Raji (cell line): Measurements from ENCODE around the gene TDO2.

Experiments
- POLR2A ChIP-seq: IDR thresholded peaks from 2 replicates; pipeline ENCODE4 v1.6.1; 2011; ENCODE audit warnings: low read depth, low read length, control low read depth; ENCODE audit not compliant: insufficient read depth

The TDO2 gene

GRCh38 chr4:155899891-155900290 lies 3.6 kb upstream of the TDO2 start:
- TF ChIP-seq POLR2A = no peak

- TF ChIP-seq POLR2A = no peak
Measured at GRCh38 chr4:155900381-155900780, 3.1 kb upstream of the TDO2 start.

DNA sequence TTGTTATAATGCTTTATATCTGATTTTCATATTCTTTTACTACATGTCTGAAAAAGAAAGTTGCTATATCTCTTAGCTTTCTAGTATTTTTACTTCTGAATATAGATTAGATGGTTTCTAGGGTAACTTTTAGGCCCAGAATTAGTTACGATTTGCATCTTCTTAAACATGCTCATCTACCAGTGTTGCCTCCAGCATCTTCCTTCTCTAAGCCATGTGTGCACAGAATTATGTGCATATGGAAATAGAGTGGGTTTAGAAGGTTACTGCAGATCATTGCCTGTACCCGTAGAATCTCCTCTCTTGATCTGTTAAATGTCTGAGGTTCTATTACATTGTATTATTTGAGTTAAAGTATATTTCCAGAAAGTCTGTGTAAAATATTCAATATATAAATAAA lies 2.5 kb upstream of the TDO2 start:
- TF ChIP-seq POLR2A = no peak

DNA sequence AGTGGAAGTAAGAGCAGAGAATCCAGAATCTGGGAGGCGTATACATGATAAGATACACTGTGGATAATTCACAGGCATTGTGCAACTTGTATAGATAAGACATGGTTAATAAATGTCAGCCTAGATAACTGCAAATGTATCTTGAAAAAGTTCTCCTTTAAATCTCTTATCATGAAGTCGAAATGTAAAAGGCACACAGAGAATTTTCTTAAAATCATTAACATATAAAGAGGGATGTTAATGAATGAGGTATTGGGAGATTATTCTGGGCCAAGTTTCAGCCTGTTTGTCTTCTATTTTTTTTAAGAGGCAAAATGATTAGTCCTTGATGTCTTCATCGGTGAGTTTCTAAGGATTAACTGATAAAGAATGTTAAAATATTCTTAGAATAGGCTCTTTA lies 835 bp downstream of the TDO2 start:
- no peak for TF ChIP-seq POLR2A

DNA sequence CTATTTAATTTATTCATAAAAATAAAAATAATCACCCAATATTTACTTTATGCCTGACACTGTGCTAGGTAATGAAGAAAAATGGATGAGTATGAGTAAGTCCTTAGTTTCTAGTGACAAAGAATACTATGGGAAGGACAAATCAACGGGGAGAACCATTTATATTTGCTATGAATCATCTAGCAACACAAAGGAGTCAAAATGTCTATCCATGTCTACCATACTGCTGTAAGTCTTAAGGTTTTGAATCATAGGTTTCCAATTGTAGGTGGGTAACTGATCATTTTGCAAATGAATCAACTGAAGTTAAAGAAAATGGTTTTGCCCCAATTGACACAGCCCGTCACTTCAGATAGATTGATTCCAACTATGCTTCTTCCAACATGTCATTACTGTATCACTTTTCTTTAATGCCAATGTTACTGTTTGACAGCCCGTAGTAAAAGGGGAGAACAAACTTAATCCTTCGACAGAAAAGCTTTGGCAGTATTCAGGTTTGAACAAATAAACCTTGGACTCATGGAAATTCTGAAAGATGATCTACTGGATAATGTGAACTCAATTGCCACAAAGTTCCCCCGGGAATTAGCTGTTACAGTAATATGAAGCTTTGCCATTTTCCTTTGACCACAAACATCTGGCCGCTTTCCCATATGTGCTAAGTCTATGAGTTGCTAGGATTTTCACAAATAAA lies 3.2 kb downstream of the TDO2 start:
- no peak for TF ChIP-seq POLR2A

GRCh38 chr4:155907556-155907955 lies 4.1 kb downstream of the TDO2 start:
- no peak for TF ChIP-seq POLR2A

GRCh38 chr4:155908187-155909139 lies 5.0 kb downstream of the TDO2 start:
- TF ChIP-seq POLR2A = no peak

GRCh38 chr4:155909615-155910226 lies 6.2 kb downstream of the TDO2 start:
- TF ChIP-seq POLR2A = no peak

- no peak for TF ChIP-seq POLR2A
Measured at GRCh38 chr4:155911905-155912304, 8.4 kb downstream of the TDO2 start.

GRCh38 chr4:155914782-155915181 lies 11.3 kb downstream of the TDO2 start:
- no peak for TF ChIP-seq POLR2A

DNA sequence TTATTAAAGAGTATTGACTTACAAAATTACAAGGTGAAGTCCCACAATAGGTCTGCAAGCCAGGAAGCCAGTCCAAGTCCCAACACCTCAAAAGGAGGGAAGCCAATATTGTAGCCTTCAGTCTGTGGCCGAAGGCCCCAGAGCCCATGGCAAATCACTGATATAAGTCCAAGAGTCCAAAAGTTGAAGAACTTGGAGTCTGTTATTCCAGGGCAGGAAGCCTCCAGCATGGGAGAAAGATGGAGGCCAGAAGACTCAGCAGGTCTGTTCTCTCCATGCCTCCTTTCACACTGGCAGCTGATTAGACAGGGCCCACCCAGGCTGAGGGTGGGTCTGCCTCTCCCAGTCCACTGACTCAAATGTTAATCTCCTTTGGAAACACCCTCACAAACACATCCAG lies 18.1 kb downstream of the TDO2 start:
- no peak for TF ChIP-seq POLR2A

DNA sequence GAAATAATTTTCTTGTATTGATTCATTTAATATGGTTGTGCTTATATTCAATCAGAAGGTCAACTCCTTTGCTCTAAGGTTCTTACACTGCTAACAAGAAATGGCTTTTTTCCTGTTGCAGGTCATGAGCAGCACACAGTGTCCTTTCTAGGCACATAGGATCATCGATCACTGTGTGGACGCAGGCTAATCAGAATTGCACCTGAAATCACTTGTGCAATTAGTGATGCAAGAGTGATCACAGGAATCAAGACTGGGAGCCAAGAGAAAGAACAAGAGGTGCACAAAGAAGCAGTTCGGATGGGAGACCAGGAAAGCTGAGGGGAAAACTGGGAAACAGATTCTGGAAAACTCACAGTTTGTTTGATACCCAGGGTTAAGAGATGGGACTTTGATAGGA lies 21.1 kb downstream of the TDO2 start:
- no peak for TF ChIP-seq POLR2A

- TF ChIP-seq POLR2A = no peak
Measured at GRCh38 chr4:155929833-155930232, 26.3 kb downstream of the TDO2 start.

- no peak for TF ChIP-seq POLR2A
Measured at GRCh38 chr4:155930330-155930729, 26.8 kb downstream of the TDO2 start.

- no peak for TF ChIP-seq POLR2A
Measured at GRCh38 chr4:155931634-155932033, 28.1 kb downstream of the TDO2 start.
